GM12874 (cell line): ENCODE data around the gene PBX1.

Source experiments
- CTCF ChIP-seq: IDR thresholded peaks from 2 replicates; pipeline ENCODE4 v1.5.1; 2011; ENCODE audit warnings: low read depth, mild to moderate bottlenecking, control low read depth, low read length, moderate library complexity; ENCODE audit not compliant: insufficient read depth

Gene PBX1

DNA sequence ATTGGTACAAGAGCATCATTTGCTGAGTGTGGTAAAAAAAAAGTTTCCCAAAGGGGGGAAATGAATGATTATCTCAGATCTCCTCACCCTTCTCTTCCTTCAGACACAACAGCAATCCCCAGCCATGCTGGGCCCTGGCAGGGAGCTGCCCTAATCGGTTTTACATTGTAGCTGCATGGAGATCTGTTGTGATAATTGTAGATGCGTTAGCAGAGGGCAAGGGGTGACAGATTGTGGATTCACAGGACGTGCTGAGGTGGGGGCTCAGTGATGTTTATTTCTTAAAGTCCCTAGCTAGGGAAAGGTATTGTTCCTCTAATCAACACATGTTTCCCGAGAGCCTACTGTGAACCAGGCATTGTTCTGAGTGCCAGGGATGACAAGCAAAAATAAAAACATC lies 304.1 kb downstream of the PBX1 start:
- no peak for TF ChIP-seq CTCF

DNA sequence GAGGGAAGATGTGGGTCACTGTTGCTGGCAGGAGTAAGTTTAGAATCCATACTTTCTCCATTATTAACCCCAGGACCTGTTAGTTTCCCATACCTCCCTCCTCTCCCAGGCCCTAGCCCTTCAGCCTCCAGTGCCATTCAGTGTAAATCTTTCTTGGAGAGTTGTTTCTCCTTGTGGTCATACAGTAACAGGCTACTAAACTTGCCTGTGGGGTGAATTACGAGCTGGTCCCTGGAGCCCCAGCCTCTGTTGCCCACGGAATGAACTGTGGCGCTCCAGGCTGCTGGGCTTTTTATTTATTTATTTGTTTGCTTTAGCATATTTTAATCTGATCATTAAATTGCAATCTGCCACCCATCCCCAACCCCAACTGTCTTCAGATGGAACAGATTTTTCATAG lies 305.2 kb downstream of the PBX1 start:
- no peak for TF ChIP-seq CTCF

DNA sequence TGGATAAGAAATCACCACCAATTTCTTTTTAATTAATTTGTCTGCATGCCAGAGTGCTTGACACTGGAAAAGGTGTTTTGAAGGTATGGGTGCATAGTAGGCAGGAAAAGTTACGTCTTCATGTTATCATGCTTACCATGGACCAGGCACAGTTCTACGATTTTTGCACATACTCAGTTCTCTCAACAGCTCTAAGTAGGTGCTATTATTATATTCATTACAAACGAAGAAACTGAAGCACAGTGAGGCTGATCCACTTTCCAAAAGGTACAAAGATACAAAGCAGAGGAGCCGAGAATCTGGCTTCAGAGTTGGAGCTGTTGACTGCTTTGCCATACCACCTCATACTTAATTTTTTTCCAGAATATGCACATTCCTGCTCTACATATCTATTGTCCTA lies 306.4 kb downstream of the PBX1 start:
- TF ChIP-seq CTCF: no peak

DNA sequence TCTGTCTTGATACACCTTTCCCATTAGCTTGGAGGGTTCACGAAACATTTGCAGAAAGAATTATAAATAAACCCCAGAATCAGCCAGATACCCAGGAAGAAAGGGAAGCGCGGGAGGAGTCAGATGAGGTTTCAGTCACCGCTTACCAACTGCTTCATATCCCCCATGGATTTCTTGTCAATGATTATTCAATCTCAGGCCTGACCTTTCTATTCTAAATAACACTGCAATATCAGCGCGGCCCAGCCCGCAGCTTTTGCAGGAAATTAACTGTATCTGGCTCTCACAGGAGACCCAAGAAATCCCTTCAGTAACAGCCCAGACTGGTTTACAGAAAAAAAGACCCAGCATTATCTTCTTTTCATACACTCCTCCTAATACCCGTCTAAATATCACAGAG lies 308.6 kb downstream of the PBX1 start:
- TF ChIP-seq CTCF: no peak

DNA sequence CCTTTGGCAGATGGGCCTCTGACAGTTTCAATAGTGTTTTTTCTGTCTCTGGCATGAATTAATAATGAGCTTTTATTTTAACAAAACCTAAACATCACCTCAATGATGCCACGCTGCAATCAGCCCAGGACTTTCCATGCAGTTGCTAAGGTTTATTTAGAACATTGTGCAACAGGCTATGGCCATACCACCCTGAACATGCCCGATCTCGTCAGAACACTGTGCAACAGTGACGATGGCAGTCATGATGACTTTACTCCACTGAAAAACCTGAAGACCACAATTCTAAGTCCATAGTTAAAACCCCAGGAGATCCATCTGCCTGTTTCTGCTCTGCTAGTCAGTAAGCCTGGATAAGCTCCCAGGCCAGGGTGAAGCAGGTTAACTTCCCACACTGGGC lies 310.0 kb downstream of the PBX1 start:
- TF ChIP-seq CTCF: no peak

GRCh38 chr1:164875518-164875917 lies 316.5 kb downstream of the PBX1 start:
- no peak for TF ChIP-seq CTCF

- no peak for TF ChIP-seq CTCF
Observed at GRCh38 chr1:164876398-164877116, 317.6 kb downstream of the PBX1 start.
